COR-L47 (cell line): ENCODE results near the gene LRMDA.

Source experiments
- DNase-seq: peaks from one replicate; lab custom pipeline; 2025; lab: John Stamatoyannopoulos, UW

The LRMDA gene

GRCh38 chr10:76309070-76309469, 877.6 kb downstream of the LRMDA start:
- DNase-seq: no peak

GRCh38 chr10:76309741-76310587, 878.5 kb downstream of the LRMDA start:
- DNase-seq: no peak

GRCh38 chr10:76310588-76311080, 879.2 kb downstream of the LRMDA start:
- DNase-seq: no peak

- no peak for DNase-seq
Observed at GRCh38 chr10:76311752-76312636, 880.6 kb downstream of the LRMDA start.

- no peak for DNase-seq
Observed at GRCh38 chr10:76315240-76315639, 883.8 kb downstream of the LRMDA start.

- DNase-seq: no peak
Observed at GRCh38 chr10:76316234-76316633, 884.8 kb downstream of the LRMDA start.

DNA sequence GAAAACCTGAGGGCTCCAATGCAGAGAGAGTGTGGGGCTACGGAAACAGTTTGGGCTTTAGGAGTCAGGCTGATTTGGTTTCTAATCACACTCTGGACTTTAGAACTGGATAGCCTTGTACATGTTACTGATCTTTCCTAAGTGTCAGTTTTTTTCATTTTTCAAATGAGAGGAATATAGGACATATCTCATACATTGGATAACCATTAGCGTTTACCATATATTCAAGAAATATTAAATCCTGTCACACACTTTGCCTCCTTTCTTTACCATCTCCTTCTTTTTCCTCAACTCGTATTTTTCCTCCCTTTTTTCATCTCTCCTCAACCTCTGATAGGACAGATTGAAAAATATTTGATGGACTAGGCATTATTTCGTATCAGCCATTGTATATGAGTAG, 885.7 kb downstream of the LRMDA start:
- DNase-seq: no peak

DNA sequence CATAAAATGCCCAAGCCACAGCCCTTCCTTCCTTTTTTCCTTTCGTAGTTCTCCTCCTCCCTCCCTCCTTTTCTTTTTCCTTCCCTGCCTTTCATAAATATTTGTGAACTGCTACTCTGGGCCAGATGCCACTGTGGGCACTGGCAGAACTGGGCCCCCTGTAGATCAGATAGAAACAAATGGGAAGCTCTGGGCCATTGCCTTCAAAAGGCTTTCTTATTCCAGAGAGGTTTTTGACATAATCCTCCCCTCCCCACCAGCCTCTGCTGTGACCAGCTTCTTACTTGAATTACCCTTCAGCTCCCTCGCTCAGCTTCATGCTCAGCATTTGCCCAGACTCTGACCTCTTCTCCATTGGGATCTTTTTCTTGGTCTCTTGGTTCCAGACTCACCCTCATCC, 886.8 kb downstream of the LRMDA start:
- no peak for DNase-seq

DNA sequence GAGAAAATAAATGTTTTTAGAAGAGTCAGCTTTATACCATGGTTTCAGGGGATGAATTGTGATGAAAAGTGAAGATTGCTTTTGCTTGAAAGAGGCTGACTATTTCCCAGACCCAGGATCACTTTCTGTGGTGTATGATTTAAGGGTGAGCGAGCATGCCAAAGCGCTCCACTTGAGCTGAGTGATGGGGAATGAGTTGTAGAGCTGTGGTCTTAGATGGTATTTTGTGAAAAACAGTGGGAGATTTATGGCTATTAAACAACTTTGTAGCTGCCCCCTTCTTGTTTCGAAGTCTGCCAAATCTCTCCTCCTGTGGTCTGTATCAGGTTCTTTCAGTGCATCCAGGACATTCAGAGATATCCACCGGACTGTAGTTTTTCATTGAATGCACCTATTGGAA, 888.2 kb downstream of the LRMDA start:
- no peak for DNase-seq

DNA sequence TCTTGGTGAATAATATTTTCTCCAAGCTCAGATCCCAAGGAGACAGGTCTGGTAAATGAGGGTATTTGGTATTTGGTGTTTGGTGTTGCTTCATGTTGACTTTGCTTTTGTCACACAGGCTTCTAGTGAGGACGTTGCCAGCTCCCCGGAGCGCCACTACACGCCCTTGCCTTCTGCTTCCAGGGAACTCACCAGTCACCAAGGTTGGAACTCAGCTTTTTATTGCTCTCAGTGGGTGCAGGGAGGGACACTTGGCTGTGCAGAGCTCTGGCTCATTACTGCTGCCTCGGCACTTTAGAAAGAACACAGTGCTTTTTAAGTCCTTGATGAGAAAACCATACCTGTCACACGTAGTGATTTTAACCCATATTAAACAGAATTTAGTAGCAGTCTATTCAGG, 892.9 kb downstream of the LRMDA start:
- peak; percentile 69 for DNase-seq

DNA sequence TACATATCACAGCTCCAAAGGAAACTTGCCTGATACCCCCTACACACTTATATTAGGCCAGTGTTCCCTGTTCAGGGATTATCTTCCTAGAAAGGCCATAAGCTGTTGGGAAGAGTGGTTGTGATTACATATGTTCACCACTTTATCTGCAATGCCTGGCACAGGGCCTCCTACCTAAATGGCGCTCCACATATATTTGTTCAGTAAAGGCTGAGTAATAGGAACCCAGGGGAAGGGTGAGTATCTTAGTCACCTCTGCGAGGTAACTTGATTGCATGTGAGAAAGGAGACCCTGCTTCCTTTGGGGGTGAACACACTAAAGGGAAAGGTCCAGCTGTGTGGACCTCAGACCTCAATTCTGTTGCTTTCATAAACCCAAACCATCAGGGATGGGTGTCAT, 896.0 kb downstream of the LRMDA start:
- no peak for DNase-seq

DNA sequence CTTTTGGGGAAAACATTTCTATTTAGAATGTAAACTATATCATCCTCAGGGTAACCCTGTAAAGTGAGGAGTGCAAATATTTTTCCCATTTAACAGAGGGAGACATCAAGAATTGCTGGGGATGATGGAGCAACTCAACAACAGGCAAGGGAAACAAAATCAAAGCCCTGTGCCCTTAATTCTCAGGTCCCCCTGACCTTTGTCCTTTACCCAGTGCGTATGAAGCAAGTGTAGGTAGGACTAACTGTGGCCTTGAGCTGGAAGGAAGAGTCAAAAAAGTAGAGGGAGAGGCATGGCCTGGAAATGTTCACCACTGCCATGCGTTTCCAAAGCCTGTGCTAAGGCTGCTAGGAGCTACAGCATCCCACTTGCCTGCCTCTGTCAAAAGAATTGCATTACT, 896.9 kb downstream of the LRMDA start:
- no peak for DNase-seq

DNA sequence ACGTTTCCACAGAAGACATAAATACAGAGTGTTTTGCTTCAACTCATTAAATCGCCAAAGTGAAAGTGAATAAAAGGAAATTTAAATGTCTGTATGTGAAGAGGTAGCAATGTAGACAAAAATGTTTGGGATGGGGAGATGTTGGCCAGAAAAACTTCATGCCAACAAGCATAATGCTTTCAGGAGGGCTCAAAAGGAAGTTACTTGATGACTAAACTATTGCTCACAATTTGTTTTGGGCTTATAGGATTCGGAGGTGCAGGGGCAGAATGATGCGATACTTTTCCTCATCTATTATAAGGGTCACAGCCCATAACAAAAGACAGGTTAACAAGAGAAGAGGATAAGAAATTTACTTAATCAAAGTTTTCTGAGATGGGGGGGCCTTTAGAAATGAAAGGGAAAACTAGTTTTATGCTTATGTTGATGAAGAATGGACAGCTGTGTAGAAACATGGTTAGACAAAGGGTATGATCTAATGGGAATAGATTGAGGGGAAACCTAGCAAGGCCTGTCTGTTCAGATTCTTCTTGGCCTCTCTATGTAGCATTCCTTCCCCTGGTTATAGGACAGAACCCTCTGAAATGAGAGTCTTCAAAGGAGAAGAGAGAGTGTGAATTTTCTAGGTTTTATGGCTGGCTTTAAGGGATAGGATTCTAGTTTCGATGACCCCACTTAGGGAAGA, 898.6 kb downstream of the LRMDA start:
- no peak for DNase-seq

DNA sequence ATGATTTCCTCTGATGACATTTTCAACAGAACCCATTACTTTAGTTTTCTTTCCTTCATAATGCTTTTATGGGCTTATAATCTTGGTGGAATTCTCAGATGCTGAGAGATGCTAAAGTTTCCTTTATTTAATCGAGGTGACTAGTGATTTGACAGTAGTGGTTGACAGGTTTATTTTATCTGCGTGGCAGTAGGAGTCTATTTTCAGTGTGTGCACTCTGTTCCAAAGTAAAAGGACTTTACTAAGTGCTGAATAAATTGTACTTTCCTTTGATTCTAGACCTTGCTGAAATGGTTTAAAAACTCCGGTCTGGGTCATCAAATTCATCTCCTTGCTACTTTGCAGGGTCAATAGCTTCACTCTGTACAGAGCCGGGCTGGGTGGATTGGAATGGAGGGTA, 900.3 kb downstream of the LRMDA start:
- DNase-seq: no peak

- no peak for DNase-seq
Observed at GRCh38 chr10:76333326-76333725, 901.9 kb downstream of the LRMDA start.

DNA sequence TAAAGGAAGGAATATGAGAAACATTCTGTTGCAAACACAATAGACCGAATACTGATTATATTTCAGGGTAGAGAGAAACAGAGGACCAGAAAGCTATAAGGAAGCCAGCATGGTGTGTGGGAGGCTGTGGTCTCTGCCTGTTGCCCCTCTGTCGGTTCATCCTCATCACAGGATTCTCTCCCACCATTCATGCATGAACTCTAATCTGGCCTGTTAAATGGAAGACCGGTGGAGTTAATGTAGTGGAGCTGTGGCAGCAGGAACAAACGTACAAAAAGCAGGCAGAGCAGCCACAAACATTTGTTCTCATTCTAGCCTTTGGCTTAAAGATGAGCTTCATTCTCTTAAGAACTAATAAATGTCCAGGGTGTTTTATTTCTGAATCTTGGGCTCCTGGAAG, 902.4 kb downstream of the LRMDA start:
- no peak for DNase-seq

GRCh38 chr10:76334255-76334654, 902.8 kb downstream of the LRMDA start:
- no peak for DNase-seq

DNA sequence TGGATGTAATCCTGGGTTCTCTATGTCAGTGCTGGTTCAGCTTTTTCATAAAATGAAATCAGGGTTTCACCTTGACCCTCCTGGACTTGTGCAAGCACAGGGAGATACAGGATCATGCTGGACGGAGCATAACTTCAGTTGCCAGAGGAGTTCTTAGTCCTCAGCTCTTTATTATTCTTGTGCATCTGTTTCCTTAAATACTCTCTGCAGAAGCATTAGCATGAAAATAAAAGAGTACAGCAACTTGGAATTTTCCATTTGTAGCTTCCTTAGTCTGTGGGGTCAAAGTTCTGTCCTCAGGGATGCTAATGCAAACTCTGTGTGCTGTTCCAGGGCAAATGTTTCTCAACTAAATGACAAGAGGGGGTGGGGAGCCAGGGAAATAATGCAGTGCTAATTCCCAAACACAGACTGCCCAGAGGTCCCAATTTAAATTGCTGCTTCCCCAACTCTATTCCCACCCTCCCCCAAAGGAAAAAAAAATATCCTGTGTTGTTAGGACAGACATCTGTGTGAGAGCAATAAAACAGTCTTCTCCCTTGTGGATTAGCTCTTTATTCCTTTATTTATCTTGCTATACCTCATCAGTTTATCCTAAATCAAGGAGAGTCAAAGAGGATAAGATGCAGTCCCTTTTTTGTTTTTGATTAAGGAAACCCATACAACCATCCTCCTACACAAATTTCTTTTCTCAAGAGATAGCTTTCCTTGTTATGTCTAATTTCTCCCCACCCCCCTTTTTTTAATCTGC, 905.0 kb downstream of the LRMDA start:
- no peak for DNase-seq

DNA sequence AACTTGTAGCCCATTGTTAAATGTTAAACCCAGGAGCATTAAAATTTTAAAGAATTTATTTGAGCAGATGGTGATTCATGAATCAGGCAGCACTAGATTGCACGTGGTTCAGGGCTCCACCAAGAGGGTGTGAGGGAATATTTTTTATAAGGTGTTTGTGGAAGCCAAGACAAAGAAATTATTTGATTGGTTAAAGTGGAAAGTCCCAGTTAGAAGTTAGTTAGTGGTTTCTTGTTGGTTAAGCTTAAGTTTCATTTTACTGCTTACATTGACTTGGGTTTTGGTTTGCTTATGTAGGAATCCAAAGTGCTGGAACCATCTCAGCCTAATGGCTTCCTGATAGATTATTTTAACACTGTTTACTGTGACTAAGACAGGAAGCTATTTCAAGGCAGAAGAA, 906.2 kb downstream of the LRMDA start:
- no peak for DNase-seq

GRCh38 chr10:76338187-76338586, 906.8 kb downstream of the LRMDA start:
- DNase-seq: no peak

GRCh38 chr10:76341740-76342139, 910.3 kb downstream of the LRMDA start:
- DNase-seq: no peak

GRCh38 chr10:76342996-76343395, 911.6 kb downstream of the LRMDA start:
- no peak for DNase-seq
